Cardiac fibroblast (primary cell): ENCODE data around the gene DEAF1.
A peak's percentile ranks its signal among the peaks of the same experiment; 100 is the strongest.

Experiments
- DNase-seq, 2 donors: peaks; one replicate each; pipeline versions ENCODE4 v3.0.0 to v3.0.0-alpha.2; 2010; ENCODE audit warnings: low read depth in 2 of 2
- H3K4me3 ChIP-seq, 2 donors: replicated peaks in 1 of 2; 1 replicate in 1 of 2; 2 replicates in 1 of 2; pipeline ENCODE4 v1.5.1; 2011; ENCODE audit warnings: low read depth in 2 of 2, low read length in 2 of 2, mild to moderate bottlenecking in 2 of 2, moderate library complexity in 1 of 2
- TF ChIP-seq, protein P1 (sequence below): IDR thresholded peaks from one replicate; pipeline ENCODE4 v1.5.1; 2011; ENCODE audit warnings: low read depth, mild to moderate bottlenecking, low read length, inconsistent platforms

The DEAF1 gene

GRCh38 chr11:609341-609811, 85.6 kb downstream of the DEAF1 start:
- no peak overlapping the region for H3K4me3 ChIP-seq
- TF ChIP-seq, protein P1, sequence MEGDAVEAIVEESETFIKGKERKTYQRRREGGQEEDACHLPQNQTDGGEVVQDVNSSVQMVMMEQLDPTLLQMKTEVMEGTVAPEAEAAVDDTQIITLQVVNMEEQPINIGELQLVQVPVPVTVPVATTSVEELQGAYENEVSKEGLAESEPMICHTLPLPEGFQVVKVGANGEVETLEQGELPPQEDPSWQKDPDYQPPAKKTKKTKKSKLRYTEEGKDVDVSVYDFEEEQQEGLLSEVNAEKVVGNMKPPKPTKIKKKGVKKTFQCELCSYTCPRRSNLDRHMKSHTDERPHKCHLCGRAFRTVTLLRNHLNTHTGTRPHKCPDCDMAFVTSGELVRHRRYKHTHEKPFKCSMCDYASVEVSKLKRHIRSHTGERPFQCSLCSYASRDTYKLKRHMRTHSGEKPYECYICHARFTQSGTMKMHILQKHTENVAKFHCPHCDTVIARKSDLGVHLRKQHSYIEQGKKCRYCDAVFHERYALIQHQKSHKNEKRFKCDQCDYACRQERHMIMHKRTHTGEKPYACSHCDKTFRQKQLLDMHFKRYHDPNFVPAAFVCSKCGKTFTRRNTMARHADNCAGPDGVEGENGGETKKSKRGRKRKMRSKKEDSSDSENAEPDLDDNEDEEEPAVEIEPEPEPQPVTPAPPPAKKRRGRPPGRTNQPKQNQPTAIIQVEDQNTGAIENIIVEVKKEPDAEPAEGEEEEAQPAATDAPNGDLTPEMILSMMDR, result no peak
- no peak for DNase-seq

DNA sequence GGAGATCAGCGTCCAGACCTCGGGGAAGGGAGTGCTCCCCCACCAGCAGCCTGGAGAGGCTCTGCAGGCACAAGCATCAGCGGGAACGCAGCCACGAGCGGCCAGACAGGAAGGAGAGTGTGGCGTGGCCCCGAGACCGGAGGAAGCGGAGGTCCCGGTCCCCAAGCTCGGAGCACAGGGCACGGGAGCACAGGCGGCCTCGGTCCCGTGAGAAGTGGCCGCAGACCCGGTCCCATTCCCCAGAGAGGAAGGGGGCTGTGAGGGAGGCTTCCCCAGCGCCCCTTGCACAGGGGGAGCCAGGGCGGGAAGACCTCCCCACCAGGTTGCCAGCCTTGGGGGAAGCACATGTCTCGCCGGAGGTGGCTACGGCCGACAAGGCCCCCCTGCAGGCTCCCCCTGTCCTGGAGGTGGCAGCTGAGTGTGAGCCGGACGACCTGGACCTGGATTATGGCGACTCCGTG, 86.2 kb downstream of the DEAF1 start:
- DNase-seq, result no peak
- TF ChIP-seq, protein P1, result no peak
- H3K4me3 ChIP-seq, result no peak overlapping the region

- TF ChIP-seq, protein P1, result no peak
- no peak overlapping the region for H3K4me3 ChIP-seq
- no peak for DNase-seq
These were observed 86.9 kb downstream of the DEAF1 start for GRCh38 chr11:607971-608659.

GRCh38 chr11:607020-607780, 87.8 kb downstream of the DEAF1 start:
- no peak for DNase-seq
- H3K4me3 ChIP-seq, result no peak overlapping the region
- TF ChIP-seq, protein P1, result no peak

DNA sequence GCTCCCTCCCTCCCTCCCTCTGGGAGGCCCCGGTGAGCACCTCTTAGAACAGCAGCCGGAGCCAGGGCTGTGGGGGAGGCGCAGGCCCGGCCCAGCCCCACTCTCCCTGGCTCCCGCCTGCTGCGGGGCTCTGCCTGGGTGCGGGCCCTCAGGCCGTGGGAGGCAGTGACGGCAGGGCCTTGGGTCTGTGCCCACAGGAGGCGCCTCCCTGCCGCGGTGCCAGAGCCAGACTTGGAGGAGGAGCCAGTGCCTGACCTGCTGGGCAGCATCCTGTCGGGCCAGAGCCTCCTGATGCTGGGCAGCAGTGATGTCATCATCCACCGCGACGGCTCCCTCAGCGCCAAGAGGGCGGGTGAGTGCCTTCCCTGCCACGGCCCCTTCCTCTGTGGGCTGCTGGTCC, 88.8 kb downstream of the DEAF1 start:
- H3K4me3 ChIP-seq, result no peak overlapping the region
- TF ChIP-seq, protein P1, result no peak
- DNase-seq, result peak; percentile 51 to 84

- TF ChIP-seq, protein P1, result no peak
- no peak overlapping the region for H3K4me3 ChIP-seq
- no peak for DNase-seq
These were observed 89.5 kb downstream of the DEAF1 start for GRCh38 chr11:605286-606129.
